GM23338 (cell line): ENCODE data around the gene TSPYL2. TPM values are rescaled to one million over a fixed set of nuclear protein-coding genes. Genes with fewer than 3 reads are reported as not detected.

Source experiments
- ATAC-seq: fragments of 200-7000 bp; cut with Tn5 transposase; 3 replicates; pipeline ENCODE4 v1.9.1; 2020
- DNase-seq: peaks from one replicate; pipeline ENCODE4 v3.0.0-alpha.2; 2015; ENCODE audit warnings: low spot score
- H2AFZ ChIP-seq: fragments of 200-600 bp; sonication (generic); 2 replicates; pipeline ENCODE4 v1.8.0; 2016; ENCODE audit warnings: antibody characterized with exemption, mild to moderate bottlenecking, moderate library complexity
- H3F3A ChIP-seq: fragments of 200-600 bp; sonication (generic); replicated peaks from 2 replicates; pipeline ENCODE4 v1.8.0; 2017; ENCODE audit warnings: antibody characterized with exemption, mixed run types, low read depth
- H3K27ac ChIP-seq: fragments of 200-600 bp; sonication (generic); 2 replicates; pipeline ENCODE4 v1.6.1; 2016; ENCODE audit warnings: low read depth
- H3K27me3 ChIP-seq: fragments of 200-600 bp; sonication (generic); 2 replicates; pipeline ENCODE4 v1.8.0; 2016; ENCODE audit warnings: mild to moderate bottlenecking, mixed run types, moderate library complexity; ENCODE audit not compliant: insufficient read depth
- H3K36me3 ChIP-seq: fragments of 200-600 bp; sonication (generic); 2 replicates; pipeline ENCODE4 v1.8.0; 2016; ENCODE audit warnings: mild to moderate bottlenecking; ENCODE audit not compliant: insufficient read depth
- H3K4me1 ChIP-seq: fragments of 200-600 bp; sonication (generic); 2 replicates; pipeline ENCODE4 v1.8.0; 2016; ENCODE audit warnings: mild to moderate bottlenecking, moderate library complexity; ENCODE audit not compliant: insufficient read depth
- H3K4me2 ChIP-seq: fragments of 200-600 bp; sonication (generic); 2 replicates; pipeline ENCODE4 v1.7.1; 2017; ENCODE audit warnings: mixed run types
- H3K4me3 ChIP-seq: fragments of 200-600 bp; sonication (generic); 2 replicates; pipeline ENCODE4 v1.6.1; 2016; ENCODE audit warnings: mixed run types
- H3K79me2 ChIP-seq: fragments of 200-600 bp; sonication (generic); replicated peaks from 2 replicates; pipeline ENCODE4 v1.8.0; 2017; ENCODE audit warnings: mild to moderate bottlenecking; ENCODE audit not compliant: insufficient read depth
- H3K9me2 ChIP-seq: fragments of 200-600 bp; sonication (generic); 2 replicates; pipeline ENCODE4 v1.8.0; 2017; ENCODE audit not compliant: insufficient read depth
- H4K20me1 ChIP-seq: fragments of 200-600 bp; sonication (generic); replicated peaks from 2 replicates; pipeline ENCODE4 v1.8.0; 2017; ENCODE audit warnings: mild to moderate bottlenecking; ENCODE audit not compliant: insufficient read depth
- H3K27ac Mint-ChIP-seq: 2 replicates; pipeline ENCODE4 v1.8.0; 2020; ENCODE audit warnings: inconsistent platforms, mild to moderate bottlenecking, moderate library complexity, mixed read lengths
- H3K27me3 Mint-ChIP-seq: 3 replicates; pipeline ENCODE4 v1.8.0; 2022; ENCODE audit warnings: low read depth, mild to moderate bottlenecking, moderate library complexity, mixed read lengths, inconsistent platforms; ENCODE audit not compliant: insufficient read depth, poor library complexity
- H3K36me3 Mint-ChIP-seq: 3 replicates; pipeline ENCODE4 v1.8.0; 2021; ENCODE audit warnings: low read depth, mild to moderate bottlenecking, inconsistent platforms, moderate library complexity, mixed read lengths
- H3K4me1 Mint-ChIP-seq: 3 replicates; pipeline ENCODE4 v1.8.0; 2020; ENCODE audit warnings: mild to moderate bottlenecking, inconsistent platforms, mixed read lengths
- H3K4me3 Mint-ChIP-seq: 3 replicates; pipeline ENCODE4 v1.8.0; 2021; ENCODE audit warnings: moderate library complexity, mild to moderate bottlenecking, inconsistent platforms, mixed read lengths
- H3K9me3 Mint-ChIP-seq: 3 replicates; pipeline ENCODE4 v1.8.0; 2020; ENCODE audit warnings: moderate library complexity, mild to moderate bottlenecking, inconsistent platforms, mixed read lengths
- EZH2 ChIP-seq: fragments of 200-600 bp; sonication (generic); IDR thresholded peaks from one replicate; pipeline ENCODE4 v1.8.0; 2017; ENCODE audit warnings: antibody characterized with exemption, mild to moderate bottlenecking, low read depth; ENCODE audit not compliant: unreplicated experiment
- EZH2phosphoT487 ChIP-seq: fragments of 200-600 bp; sonication (generic); IDR thresholded peaks from one replicate; pipeline ENCODE4 v1.8.1; 2018; ENCODE audit warnings: antibody characterized with exemption; ENCODE audit not compliant: unreplicated experiment
- POLR2AphosphoS5 ChIP-seq: IDR thresholded peaks from 2 replicates; pipeline ENCODE4 v1.6.1; 2016; ENCODE audit warnings: antibody characterized with exemption, low read depth
- STAT1 ChIP-seq: IDR thresholded peaks from one replicate; pipeline ENCODE4 v1.6.1; 2016; ENCODE audit warnings: antibody characterized with exemption; ENCODE audit not compliant: unreplicated experiment
- ZNF114 ChIP-seq: fragments of 250-450 bp; sonication (Bioruptor Pico); IDR thresholded peaks from 2 replicates; pipeline ENCODE4 v1.5.0; 2020; ENCODE audit warnings: mild to moderate bottlenecking, moderate library complexity
- ZNF331 ChIP-seq: fragments of 250-450 bp; sonication (Bioruptor Pico); IDR thresholded peaks from 2 replicates; pipeline ENCODE4 v1.5.0; 2020; ENCODE audit warnings: low read depth, mild to moderate bottlenecking, moderate library complexity
- polyA plus RNA-seq: library from polyadenylated mRNA; unstranded; fragments of >200 nt; fragmentation: Nextera tagmentation; extraction: Ambion mirVana; gene quantifications from 2 replicates; pipeline ENCODE4 v1.2.1, GENCODE V29; 2016
- total RNA-seq: library from RNA; depleted of rRNA; stranded (reverse); fragments of >200 nt; shearing (Covaris generic); gene quantifications from 2 replicates; pipeline ENCODE4 v1.2.3, GENCODE V29; 2014
- TF ChIP-seq, protein P1 (sequence below): IDR thresholded peaks from 2 replicates; pipeline ENCODE4 v1.6.1; 2016; ENCODE audit warnings: antibody characterized with exemption
- TF ChIP-seq, protein P2 (sequence below), 2 experiments: fragments of 200-600 bp in 1 of 2; sonication (generic) in 1 of 2; conservative IDR thresholded peaks; 2 replicates each; pipeline versions ENCODE4 v1.5.1 to v1.6.1; 2016 to 2017; ENCODE audit warnings: antibody characterized with exemption in 2 of 2, low read depth in 2 of 2, mild to moderate bottlenecking in 2 of 2, moderate library complexity in 1 of 2
- TF ChIP-seq, protein P3 (sequence below): fragments of 250-450 bp; sonication (Bioruptor Pico); IDR thresholded peaks from 2 replicates; pipeline ENCODE4 v1.5.0; 2020; ENCODE audit warnings: mild to moderate bottlenecking, moderate library complexity

Gene TSPYL2
- total and polyA plus RNA-seq, 2 experiments from 2014 or later, result 13.4 TPM

DNA sequence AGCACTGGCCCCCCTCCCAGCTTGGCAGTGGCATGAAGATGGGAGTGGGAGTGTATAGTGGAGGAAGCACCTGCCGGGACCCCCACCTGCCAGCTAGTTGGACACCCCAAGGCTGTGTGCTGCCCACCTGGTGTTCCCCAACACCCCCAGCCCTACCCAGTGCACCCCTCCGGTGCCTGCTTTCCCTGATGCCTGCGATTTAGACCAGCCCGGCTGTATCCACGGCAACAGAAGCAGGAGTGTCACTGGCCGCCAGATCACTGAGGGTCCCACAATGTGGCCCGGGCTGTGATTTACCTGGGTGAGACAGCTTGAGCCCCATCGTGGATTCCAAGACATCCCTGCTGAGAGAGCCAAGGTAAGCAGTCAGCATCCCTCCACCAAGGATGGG is 33.0 kb upstream of the TSPYL2 start:
- Histone ChIP-seq H3K36me3 (no peaks in the 10 kb centered on the region), H3K4me3 (peak overlapping the region; percentile 73), H3K9me2 (no peaks in the 10 kb centered on the region), H4K20me1 (no peaks in the 10 kb centered on the region), H3K4me2 (peak overlapping the region; percentile 74), H3K27ac (no peak overlapping the region), H3F3A (no peaks in the 10 kb centered on the region), H2AFZ (no peak overlapping the region), H3K79me2 (peaks cover 11% of the 10 kb centered on the region), H3K4me1 (peaks cover 6% of the 10 kb centered on the region), H3K27me3 (no peaks in the 10 kb centered on the region)
- H3K4me1 Mint-ChIP-seq, result peaks cover 18% of the 10 kb centered on the region; the same call in 2 of the 3 replicates
- TF ChIP-seq, protein P1, sequence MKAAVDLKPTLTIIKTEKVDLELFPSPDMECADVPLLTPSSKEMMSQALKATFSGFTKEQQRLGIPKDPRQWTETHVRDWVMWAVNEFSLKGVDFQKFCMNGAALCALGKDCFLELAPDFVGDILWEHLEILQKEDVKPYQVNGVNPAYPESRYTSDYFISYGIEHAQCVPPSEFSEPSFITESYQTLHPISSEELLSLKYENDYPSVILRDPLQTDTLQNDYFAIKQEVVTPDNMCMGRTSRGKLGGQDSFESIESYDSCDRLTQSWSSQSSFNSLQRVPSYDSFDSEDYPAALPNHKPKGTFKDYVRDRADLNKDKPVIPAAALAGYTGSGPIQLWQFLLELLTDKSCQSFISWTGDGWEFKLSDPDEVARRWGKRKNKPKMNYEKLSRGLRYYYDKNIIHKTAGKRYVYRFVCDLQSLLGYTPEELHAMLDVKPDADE, result no peak
- no peak for TF ChIP-seq POLR2AphosphoS5
- TF ChIP-seq EZH2phosphoT487, result no peak
- TF ChIP-seq, protein P2, sequence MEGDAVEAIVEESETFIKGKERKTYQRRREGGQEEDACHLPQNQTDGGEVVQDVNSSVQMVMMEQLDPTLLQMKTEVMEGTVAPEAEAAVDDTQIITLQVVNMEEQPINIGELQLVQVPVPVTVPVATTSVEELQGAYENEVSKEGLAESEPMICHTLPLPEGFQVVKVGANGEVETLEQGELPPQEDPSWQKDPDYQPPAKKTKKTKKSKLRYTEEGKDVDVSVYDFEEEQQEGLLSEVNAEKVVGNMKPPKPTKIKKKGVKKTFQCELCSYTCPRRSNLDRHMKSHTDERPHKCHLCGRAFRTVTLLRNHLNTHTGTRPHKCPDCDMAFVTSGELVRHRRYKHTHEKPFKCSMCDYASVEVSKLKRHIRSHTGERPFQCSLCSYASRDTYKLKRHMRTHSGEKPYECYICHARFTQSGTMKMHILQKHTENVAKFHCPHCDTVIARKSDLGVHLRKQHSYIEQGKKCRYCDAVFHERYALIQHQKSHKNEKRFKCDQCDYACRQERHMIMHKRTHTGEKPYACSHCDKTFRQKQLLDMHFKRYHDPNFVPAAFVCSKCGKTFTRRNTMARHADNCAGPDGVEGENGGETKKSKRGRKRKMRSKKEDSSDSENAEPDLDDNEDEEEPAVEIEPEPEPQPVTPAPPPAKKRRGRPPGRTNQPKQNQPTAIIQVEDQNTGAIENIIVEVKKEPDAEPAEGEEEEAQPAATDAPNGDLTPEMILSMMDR (conservative IDR thresholded peaks at IDR 0.05; ENCODE audit: low read depth in 2 of 2), result no peak
- no peak for TF ChIP-seq STAT1
- no peak for TF ChIP-seq EZH2
- no peak overlapping the region for H3K27ac Mint-ChIP-seq
- DNase-seq (peak; percentile 3), ATAC-seq (peak; percentile 11)
- H3K9me3 Mint-ChIP-seq, result no peaks in the 10 kb centered on the region
- peak overlapping the region; percentile 87 for H3K4me3 Mint-ChIP-seq
- H3K36me3 Mint-ChIP-seq, result no peaks in the 10 kb centered on the region
- H3K27me3 Mint-ChIP-seq, result peaks cover 2% of the 10 kb centered on the region

DNA sequence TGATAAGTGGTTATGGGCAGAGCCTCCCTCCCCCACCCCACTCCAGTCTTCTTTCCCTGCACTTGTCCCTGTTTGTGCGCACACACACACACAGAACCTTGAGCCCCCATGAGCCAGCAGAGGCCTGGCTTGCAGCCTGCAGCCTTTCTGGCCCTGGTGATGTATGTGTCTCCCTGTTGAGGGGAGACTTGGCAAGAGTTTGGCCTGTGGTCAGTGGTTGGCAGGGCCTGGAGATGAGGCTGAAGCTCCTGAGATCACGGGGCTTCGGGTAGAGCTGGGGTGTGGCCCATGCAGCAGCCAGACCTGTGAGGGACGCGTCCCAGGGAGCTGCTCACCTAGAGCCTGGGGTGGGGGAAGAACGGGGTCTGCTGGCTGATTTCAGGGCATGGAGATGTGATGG is 31.3 kb upstream of the TSPYL2 start:
- no peak overlapping the region for H3K27ac Mint-ChIP-seq
- DNase-seq, result no peak
- Histone ChIP-seq H3K36me3 (no peaks in the 10 kb centered on the region), H2AFZ (no peak overlapping the region), H3K4me1 (peaks cover 6% of the 10 kb centered on the region), H3K4me2 (no peak overlapping the region), H3K9me2 (no peaks in the 10 kb centered on the region), H3K27ac (no peak overlapping the region), H3K4me3 (no peak overlapping the region), H3K27me3 (no peaks in the 10 kb centered on the region), H3F3A (no peaks in the 10 kb centered on the region), H4K20me1 (no peaks in the 10 kb centered on the region), H3K79me2 (peaks cover 11% of the 10 kb centered on the region)
- peaks cover 18% of the 10 kb centered on the region; the same call in 2 of the 3 replicates for H3K4me1 Mint-ChIP-seq
- H3K4me3 Mint-ChIP-seq, result no peak overlapping the region
- H3K27me3 Mint-ChIP-seq, result peaks cover 2% of the 10 kb centered on the region
- no peaks in the 10 kb centered on the region for H3K9me3 Mint-ChIP-seq
- no peaks in the 10 kb centered on the region for H3K36me3 Mint-ChIP-seq
- ATAC-seq, result no peak
- TF ChIP-seq, protein P3, sequence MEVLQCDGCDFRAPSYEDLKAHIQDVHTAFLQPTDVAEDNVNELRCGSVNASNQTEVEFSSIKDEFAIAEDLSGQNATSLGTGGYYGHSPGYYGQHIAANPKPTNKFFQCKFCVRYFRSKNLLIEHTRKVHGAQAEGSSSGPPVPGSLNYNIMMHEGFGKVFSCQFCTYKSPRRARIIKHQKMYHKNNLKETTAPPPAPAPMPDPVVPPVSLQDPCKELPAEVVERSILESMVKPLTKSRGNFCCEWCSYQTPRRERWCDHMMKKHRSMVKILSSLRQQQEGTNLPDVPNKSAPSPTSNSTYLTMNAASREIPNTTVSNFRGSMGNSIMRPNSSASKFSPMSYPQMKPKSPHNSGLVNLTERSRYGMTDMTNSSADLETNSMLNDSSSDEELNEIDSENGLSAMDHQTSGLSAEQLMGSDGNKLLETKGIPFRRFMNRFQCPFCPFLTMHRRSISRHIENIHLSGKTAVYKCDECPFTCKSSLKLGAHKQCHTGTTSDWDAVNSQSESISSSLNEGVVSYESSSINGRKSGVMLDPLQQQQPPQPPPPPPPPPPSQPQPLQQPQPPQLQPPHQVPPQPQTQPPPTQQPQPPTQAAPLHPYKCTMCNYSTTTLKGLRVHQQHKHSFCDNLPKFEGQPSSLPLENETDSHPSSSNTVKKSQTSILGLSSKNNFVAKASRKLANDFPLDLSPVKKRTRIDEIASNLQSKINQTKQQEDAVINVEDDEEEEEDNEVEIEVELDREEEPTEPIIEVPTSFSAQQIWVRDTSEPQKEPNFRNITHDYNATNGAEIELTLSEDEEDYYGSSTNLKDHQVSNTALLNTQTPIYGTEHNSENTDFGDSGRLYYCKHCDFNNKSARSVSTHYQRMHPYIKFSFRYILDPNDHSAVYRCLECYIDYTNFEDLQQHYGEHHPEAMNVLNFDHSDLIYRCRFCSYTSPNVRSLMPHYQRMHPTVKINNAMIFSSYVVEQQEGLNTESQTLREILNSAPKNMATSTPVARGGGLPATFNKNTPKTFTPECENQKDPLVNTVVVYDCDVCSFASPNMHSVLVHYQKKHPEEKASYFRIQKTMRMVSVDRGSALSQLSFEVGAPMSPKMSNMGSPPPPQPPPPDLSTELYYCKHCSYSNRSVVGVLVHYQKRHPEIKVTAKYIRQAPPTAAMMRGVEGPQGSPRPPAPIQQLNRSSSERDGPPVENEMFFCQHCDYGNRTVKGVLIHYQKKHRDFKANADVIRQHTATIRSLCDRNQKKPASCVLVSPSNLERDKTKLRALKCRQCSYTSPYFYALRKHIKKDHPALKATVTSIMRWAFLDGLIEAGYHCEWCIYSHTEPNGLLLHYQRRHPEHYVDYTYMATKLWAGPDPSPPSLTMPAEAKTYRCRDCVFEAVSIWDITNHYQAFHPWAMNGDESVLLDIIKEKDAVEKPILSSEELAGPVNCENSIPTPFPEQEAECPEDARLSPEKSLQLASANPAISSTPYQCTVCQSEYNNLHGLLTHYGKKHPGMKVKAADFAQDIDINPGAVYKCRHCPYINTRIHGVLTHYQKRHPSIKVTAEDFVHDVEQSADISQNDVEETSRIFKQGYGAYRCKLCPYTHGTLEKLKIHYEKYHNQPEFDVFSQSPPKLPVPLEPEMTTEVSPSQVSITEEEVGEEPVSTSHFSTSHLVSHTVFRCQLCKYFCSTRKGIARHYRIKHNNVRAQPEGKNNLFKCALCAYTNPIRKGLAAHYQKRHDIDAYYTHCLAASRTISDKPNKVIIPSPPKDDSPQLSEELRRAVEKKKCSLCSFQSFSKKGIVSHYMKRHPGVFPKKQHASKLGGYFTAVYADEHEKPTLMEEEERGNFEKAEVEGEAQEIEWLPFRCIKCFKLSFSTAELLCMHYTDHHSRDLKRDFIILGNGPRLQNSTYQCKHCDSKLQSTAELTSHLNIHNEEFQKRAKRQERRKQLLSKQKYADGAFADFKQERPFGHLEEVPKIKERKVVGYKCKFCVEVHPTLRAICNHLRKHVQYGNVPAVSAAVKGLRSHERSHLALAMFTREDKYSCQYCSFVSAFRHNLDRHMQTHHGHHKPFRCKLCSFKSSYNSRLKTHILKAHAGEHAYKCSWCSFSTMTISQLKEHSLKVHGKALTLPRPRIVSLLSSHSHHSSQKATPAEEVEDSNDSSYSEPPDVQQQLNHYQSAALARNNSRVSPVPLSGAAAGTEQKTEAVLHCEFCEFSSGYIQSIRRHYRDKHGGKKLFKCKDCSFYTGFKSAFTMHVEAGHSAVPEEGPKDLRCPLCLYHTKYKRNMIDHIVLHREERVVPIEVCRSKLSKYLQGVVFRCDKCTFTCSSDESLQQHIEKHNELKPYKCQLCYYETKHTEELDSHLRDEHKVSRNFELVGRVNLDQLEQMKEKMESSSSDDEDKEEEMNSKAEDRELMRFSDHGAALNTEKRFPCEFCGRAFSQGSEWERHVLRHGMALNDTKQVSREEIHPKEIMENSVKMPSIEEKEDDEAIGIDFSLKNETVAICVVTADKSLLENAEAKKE (CRISPR knock-in tag), result no peak
- TF ChIP-seq, protein P1, result no peak
- TF ChIP-seq EZH2 (no peak), ZNF331 (CRISPR knock-in tag) (no peak), POLR2AphosphoS5 (no peak), ZNF114 (CRISPR knock-in tag) (no peak)
